Measurements from ENCODE around the gene SMCO3. TPM values are rescaled to one million over a fixed set of nuclear protein-coding genes. Genes with fewer than 3 reads are reported as not detected.
"Not testable (repeated sequence)": the region's sequence is repeated elsewhere in the genome, so short reads cannot be mapped to it uniquely, and the experiment has no call there.

Gene SMCO3
- total RNA-seq, 4 donors from 2014 or later: not detected

GRCh38 chr12:14765398-14765797 lies 48.6 kb downstream of the SMCO3 start:
- TF ChIP-seq POLR2AphosphoS5 (IDR thresholded peaks at IDR 0.05) (no peak), CTCF (IDR thresholded peaks at IDR 0.05) (no peak), POLR2A (IDR thresholded peaks at IDR 0.05) (no peak), EP300 (IDR thresholded peaks at IDR 0.05) (no peak)
- Histone ChIP-seq H3K9me3 (no peaks in the 10 kb centered on the region), H3K36me3 (peaks cover 11% of the 10 kb centered on the region), H3K4me3 (no peak overlapping the region), H3K27me3 (no peaks in the 10 kb centered on the region), H3K27ac (no peak overlapping the region), H3K4me1 (peaks cover 19% of the 10 kb centered on the region)
- no peak for DNase-seq (ENCODE audit: low spot score in 2 of 2)
- WGBS: 93% methylated on average over 2 of the region's 2 CpGs

- H3K9me3 ChIP-seq: not testable (repeated sequence)
Measured at GRCh38 chr12:14759711-14760280, 54.2 kb downstream of the SMCO3 start.

GRCh38 chr12:14756334-14757143 lies 57.4 kb downstream of the SMCO3 start:
- Histone ChIP-seq H3K4me3 (no peak overlapping the region), H3K9me3 (no peaks in the 10 kb centered on the region), H3K36me3 (peaks cover 8% of the 10 kb centered on the region), H3K4me1 (no peaks in the 10 kb centered on the region), H3K27me3 (no peaks in the 10 kb centered on the region), H3K27ac (no peak overlapping the region)
- TF ChIP-seq CTCF (IDR thresholded peaks at IDR 0.05) (no peak), EP300 (IDR thresholded peaks at IDR 0.05) (no peak), POLR2AphosphoS5 (IDR thresholded peaks at IDR 0.05) (no peak), POLR2A (IDR thresholded peaks at IDR 0.05) (no peak)
- 55% methylated on average over 17 of the region's 17 CpGs for WGBS
- DNase-seq (ENCODE audit: low spot score in 2 of 2): no peak

More at GRCh38 chr12:14759711-14760280, 54.2 kb downstream of the SMCO3 start:
- DNase-seq (ENCODE audit: low spot score in 2 of 2); H3K27me3 ChIP-seq; H3K4me1 ChIP-seq; H3K4me3 ChIP-seq; H3K27ac ChIP-seq: not testable (repeated sequence)
- 77% methylated on average over 6 of the region's 6 CpGs for WGBS
- H3K36me3 ChIP-seq: peaks cover 11% of the 10 kb centered on the region

Other genes with a start within 250 kb of the SMCO3 start
- gene PLBD1, start 246.3 kb downstream of the SMCO3 start, total RNA-seq: 10 to 100 TPM; 10.6 to 22.0 (median 18.1) TPM
- under 1 TPM in 2 of 4 donors, not detected in 2; 0.11 to 0.47 TPM for gene GUCY2C, start 117.6 kb downstream of the SMCO3 start, total RNA-seq
- 10 to 100 TPM; 16.7 to 24.4 (median 19.7) TPM for gene WBP11, start 10.7 kb downstream of the SMCO3 start, total RNA-seq
- under 1 TPM in 2 of 4 donors, not detected in 2; 0.31 to 0.83 TPM for gene C12orf60, start 10.5 kb downstream of the SMCO3 start, total RNA-seq
- gene ART4, start 29.3 kb upstream of the SMCO3 start, total RNA-seq: 1 to 10 TPM in 1 of 4 donors, under 1 TPM in 2, not detected in 1; 0.17 to 1.3 (median 0.42) TPM
- 100 to 1,000 TPM in 1 of 4 donors, 10 to 100 TPM in 3; 43.5 to 135 (median 58.3) TPM for gene MGP, start 71.7 kb upstream of the SMCO3 start, total RNA-seq
- 1 to 10 TPM in 1 of 4 donors, under 1 TPM in 2, not detected in 1; 0.21 to 2.5 (median 0.91) TPM for gene ERP27, start 124.4 kb upstream of the SMCO3 start, total RNA-seq
- 100 to 1,000 TPM in 1 of 4 donors, 10 to 100 TPM in 3; 74.7 to 109 (median 85.4) TPM for gene ARHGDIB, start 147.4 kb upstream of the SMCO3 start, total RNA-seq
- gene PDE6H, start 158.9 kb upstream of the SMCO3 start, total RNA-seq: not detected